ENCODE data around the gene DPCD. TPM values are rescaled to one million over a fixed set of nuclear protein-coding genes. Genes with fewer than 3 reads are reported as not detected.

DPCD gene
- total and polyA plus RNA-seq, 2 donors (not counting 3 experiments of a cell fraction or from before 2014, with no cell fraction given) = 25.3 to 39.3 TPM

DNA sequence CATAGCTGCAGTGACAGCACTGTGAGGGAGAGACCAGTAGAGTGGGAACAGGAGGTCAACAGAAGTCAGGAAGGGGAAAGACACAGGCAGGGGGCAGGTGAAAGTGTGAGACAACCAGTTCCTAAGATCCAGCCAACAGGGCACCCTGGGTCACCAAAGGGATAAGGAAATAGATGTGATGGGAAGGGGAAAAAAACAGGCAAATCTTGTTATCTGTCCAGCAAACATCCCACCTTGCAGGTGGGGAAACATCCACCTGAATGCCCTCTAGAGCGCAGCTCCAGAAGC, 42.5 kb downstream of the DPCD start:
- Histone ChIP-seq H3K9me1 (replicated peaks; ENCODE audit: control insufficient read depth, extremely low read depth, insufficient read depth, low read length) (no peaks in the 10 kb centered on the region), H2AFZ (ENCODE audit: low read depth, low read length) (no peak overlapping the region), H3K9ac (replicated peaks; ENCODE audit: extremely low read depth, insufficient read depth, low read length) (no peak overlapping the region), H3K4me3 (replicated peaks in 1 of 3; ENCODE audit: insufficient read depth in 1 of 3, low read depth in 1 of 3, low read length in 3 of 3) (no peak overlapping the region), H3K27me3 (ENCODE audit: control insufficient read depth in 2 of 2, insufficient read depth in 2 of 2, low read length in 2 of 2) (no peaks in the 10 kb centered on the region), H3K27ac (ENCODE audit: insufficient read depth, low read depth, low read length) (no peak overlapping the region), H3K79me2 (ENCODE audit: control insufficient read depth, insufficient read depth, low read length) (no peaks in the 10 kb centered on the region), H4K20me1 (replicated peaks; ENCODE audit: control insufficient read depth, extremely low read depth, insufficient read depth, low read length) (no peaks in the 10 kb centered on the region), H3K9me3 (replicated peaks; ENCODE audit: control insufficient read depth, insufficient read depth, low read length) (no peaks in the 10 kb centered on the region), H3K36me3 (ENCODE audit: control insufficient read depth in 2 of 2, extremely low read depth in 1 of 2, insufficient read depth in 2 of 2, low read length in 2 of 2) (peaks cover 0 to 6% of the 10 kb centered on the region in 2 experiments), H3K4me1 (ENCODE audit: control insufficient read depth, extremely low read depth, insufficient read depth, low read length) (no peaks in the 10 kb centered on the region), H3K4me2 (ENCODE audit: insufficient read depth, low read length) (no peak overlapping the region)
- intact Hi-C loops (cut with micrococcal nuclease) = no loop called here
- FAIRE-seq (no peak), DNase-seq (ENCODE audit: low read depth, low spot score) (no peak)
- no TSS peak for BruUV-seq (replicated peaks)
- POLR2A ChIA-PET = no interaction called here
- CTCF ChIA-PET = interaction anchor here (1.0 kb wide), 1 partner anchor 28 kb away, joined by 3 read pairs; no protein-coding TSS in a partner anchor
- dilution Hi-C loops (cut with MboI; ENCODE audit: extremely low pct_ligation_motif_present, low sequenced_read_pairs) = no loop called here
- TF ChIP-seq, protein P1, sequence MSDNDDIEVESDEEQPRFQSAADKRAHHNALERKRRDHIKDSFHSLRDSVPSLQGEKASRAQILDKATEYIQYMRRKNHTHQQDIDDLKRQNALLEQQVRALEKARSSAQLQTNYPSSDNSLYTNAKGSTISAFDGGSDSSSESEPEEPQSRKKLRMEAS (IDR thresholded peaks at IDR 0.05; ENCODE audit: insufficient read depth, insufficient read length) = no peak
- TF ChIP-seq EZH2 (IDR thresholded peaks at IDR 0.05; ENCODE audit: borderline replicate concordance, low read depth, low read length, severe bottlenecking) (no peak), FOS (IDR thresholded peaks at IDR 0.05; ENCODE audit: borderline replicate concordance, insufficient read depth, low read length) (no peak), GATA2 (IDR thresholded peaks at IDR 0.05; ENCODE audit: insufficient read depth, insufficient read length, low read depth, low read length) (no peak), POLR2A (IDR thresholded peaks at IDR 0.05; ENCODE audit: low read depth, low read length) (no peak), JUN (IDR thresholded peaks at IDR 0.05; ENCODE audit: borderline replicate concordance, insufficient read depth, insufficient read length, low read depth) (no peak), POLR2AphosphoS5 (IDR thresholded peaks at IDR 0.05; ENCODE audit: insufficient read depth, low read depth, low read length) (no peak), MYC (IDR thresholded peaks at IDR 0.05; ENCODE audit: low read depth, low read length) (no peak)
- TF ChIP-seq, protein P2, sequence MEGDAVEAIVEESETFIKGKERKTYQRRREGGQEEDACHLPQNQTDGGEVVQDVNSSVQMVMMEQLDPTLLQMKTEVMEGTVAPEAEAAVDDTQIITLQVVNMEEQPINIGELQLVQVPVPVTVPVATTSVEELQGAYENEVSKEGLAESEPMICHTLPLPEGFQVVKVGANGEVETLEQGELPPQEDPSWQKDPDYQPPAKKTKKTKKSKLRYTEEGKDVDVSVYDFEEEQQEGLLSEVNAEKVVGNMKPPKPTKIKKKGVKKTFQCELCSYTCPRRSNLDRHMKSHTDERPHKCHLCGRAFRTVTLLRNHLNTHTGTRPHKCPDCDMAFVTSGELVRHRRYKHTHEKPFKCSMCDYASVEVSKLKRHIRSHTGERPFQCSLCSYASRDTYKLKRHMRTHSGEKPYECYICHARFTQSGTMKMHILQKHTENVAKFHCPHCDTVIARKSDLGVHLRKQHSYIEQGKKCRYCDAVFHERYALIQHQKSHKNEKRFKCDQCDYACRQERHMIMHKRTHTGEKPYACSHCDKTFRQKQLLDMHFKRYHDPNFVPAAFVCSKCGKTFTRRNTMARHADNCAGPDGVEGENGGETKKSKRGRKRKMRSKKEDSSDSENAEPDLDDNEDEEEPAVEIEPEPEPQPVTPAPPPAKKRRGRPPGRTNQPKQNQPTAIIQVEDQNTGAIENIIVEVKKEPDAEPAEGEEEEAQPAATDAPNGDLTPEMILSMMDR (IDR thresholded peaks at IDR 0.05; ENCODE audit: extremely low read depth in 1 of 2, insufficient read depth in 1 of 2, low read depth in 1 of 2, low read length in 2 of 2) = no peak

Data from endothelial cell of umbilical vein (primary cell).